Stimulated activated CD8-positive, alpha-beta memory T cell treated with anti-CD3 and anti-CD28 coated beads, Interleukin-12 subunit alpha, Interleukin-12 subunit beta, amount 100 ng/mL, for 24 hours (primary cell): ENCODE results near the gene KRT81.

ENCODE experiments used
- DNase-seq: peaks from one replicate; pipeline ENCODE4 v3.0.0-alpha.2; 2020; ENCODE audit errors: extremely low read depth

The KRT81 gene

DNA sequence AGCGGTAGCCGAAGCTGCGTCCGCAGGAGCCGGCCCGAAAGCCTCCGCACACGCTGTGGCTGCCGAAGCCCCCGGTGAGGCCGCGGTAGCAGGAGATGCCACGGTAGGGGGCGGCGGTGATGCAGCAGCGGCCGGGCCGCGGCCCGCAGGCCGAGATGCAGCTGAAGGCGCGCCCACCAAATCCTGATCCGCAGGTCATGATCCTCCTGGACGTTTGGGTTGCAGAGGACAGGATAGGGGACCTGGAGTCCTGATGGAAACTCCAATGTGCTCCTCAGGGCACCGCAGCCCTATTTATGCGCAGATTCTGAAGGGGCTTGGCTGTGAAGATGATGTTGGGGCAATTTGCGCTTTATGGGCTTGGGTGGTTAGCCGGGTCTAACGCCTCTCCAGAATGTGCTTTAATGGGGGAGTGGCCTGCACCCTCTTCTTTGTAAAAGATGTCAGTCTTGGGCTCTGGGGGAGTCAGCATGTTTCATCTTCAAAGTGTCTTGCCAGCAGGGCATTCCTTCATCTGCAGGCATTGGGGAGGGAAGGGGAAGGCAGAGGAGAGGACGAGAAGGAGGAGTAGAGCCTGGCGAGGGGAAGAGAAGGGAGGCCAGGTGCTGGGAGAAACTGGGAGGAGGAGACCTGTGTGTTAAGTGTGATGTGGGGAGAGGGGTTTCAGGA lies at the start of gene KRT81:
Gene KRT81 (minus strand): TSS at position 268 of the 669 bp plus-strand sequence. CDS start 69 bp downstream, at position 199.
- no peak for DNase-seq

DNA sequence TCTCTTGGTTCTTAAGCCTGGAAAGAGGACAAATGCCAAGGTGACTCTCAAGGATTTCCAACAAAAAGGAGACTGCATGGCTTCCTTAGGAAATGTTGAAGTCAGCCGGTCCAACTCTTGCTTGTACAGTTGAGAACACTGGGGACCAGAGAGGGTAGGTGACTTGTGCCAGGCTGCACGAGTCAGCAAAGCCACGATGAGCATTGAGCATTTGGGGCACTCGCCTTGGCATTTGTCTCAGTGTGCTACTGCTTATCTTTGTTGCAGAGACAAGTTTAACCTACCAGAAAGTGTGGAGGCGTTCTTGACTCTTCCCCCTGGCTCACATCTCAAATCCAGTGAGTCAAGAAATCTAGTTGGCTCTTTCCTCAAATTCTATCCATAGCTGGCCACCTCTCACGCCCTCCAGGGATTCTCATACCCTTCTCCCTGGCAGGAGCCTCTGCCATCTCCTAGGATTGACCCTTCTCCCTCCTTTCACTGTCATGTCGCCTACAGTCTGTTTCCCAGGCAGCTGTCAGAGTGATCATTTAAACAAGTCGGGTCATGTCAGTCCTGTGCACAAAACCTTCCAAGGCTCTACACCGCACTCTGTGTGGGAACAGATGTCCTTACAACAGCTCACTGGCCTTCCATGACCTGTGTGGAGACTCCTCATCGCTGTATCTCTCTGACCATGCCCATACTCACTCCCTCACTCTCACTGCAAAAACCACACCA lies 47.1 kb upstream of the KRT81 start:
- DNase-seq: no peak

DNA sequence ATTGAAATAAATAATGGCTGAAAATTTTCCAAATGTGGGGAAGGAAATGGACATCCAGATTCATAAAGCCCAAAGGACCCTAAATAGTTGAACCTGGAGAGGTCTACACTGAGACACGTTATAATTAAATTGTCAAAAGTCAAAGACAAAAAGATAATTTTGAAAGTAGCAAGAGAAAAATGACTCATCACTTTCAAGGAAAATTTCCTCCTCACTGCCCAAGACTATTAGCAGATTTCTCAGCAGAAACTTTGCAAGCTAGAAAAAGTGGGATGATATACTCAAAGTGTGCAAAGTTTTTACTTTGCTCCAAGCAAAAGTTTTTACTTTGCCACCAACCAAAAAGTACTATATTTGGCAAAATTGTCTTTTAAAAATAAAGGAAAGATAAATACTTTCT lies 45.7 kb upstream of the KRT81 start:
- DNase-seq: no peak

DNA sequence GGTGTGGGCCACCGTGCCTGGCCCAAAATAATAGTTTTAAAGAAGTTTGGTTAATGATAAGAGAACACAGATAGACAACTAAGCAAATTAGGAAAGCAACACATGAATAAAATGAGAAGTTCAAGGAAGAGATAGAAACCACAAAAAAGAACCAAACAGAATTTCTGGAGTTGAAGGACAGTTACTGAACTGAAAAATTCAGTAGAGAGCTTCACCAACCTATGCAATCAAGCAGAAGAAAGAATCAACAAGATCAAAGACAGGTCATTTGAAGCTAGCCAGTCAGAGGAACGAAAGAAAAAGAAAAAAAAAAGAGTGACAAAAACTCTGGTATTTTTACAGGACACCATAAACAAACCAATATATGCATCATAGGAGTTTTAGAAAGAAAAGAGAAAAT lies 45.3 kb upstream of the KRT81 start:
- DNase-seq: no peak

DNA sequence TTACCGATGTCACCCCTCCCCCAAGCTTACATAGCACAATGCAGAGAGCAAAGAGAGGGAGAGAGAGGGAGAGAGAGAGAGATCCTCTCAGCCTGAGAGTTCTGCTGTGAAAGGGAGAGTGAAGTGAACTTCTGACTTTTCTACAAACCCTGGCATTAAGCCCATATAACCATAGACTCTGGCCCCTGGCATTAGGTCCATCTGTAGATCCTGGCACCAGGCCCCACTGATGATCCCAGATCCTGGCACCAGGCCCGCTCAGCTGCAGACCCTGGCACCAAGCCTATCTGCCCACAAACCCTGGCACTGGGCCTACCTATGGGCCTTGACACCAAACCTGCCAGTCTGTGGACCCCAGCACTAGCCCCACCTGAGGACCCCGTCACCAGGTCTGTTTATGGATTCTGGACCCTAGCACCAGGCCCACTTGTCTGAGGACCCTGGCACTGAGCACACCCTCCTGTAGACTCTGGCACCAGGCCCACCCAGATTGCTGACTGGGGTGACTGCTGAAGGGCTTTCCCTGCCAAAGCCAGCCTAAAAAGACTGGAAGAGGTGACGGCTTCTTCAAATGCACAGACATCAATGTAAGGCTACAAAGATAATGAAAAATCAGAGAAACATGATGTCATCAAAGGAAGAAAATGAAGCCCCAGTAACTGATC lies 44.4 kb upstream of the KRT81 start:
- no peak for DNase-seq

DNA sequence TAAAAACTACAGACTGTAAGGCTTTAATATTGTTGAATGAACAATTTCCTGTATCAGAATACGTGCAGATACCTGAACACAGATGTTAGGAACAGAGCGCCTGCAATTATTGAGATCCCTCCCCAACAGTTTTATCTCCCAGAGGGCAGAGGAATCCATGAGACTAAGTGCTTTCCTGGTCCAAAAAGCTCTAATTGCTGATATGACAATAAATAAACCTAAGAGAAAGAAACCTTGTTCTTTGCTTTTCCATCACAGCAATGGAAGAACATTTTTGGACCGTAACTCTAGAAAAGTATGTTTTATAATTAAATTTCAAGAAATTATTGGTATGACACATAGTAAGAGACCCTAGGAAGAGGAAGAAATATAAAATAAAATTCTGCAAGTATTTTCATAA lies 42.9 kb upstream of the KRT81 start:
- no peak for DNase-seq

DNA sequence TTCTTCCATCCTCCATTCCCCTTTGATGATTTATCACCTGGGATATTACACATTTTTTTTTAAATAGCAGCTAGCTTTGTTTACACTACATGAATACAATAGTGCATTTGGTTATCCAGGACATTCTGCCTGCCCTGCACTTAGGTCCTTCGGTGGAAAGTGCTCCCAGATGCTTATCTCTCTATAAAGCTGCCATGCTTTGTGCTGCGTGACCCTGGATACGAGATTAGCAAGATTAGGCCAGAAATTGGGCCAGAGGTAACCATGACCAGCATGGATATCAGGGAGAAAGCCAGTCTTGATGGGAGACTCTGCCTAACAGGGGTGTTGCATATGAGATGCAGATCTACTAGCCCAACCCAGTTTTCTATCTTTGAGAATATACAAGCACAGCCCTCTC lies 42.0 kb upstream of the KRT81 start:
- DNase-seq: no peak

DNA sequence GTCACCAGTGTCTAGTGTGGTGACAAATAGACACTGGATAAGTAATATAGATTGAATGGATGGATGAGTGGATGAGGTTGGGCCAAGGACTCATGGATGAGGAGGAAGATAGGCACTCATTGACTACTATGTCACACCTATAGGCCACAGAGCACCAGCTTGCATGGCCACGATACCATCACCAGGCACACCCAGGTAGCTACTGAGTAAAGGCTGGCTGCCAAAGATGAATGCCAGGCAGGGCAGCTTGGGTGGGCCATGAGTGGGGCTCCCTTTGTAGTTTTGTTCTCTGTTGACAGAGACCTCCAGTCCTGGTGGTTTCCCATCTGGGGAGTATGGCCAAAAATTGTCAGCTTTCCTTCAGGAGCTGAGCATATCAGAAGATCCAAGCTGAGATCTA lies 41.0 kb upstream of the KRT81 start:
- no peak for DNase-seq

DNA sequence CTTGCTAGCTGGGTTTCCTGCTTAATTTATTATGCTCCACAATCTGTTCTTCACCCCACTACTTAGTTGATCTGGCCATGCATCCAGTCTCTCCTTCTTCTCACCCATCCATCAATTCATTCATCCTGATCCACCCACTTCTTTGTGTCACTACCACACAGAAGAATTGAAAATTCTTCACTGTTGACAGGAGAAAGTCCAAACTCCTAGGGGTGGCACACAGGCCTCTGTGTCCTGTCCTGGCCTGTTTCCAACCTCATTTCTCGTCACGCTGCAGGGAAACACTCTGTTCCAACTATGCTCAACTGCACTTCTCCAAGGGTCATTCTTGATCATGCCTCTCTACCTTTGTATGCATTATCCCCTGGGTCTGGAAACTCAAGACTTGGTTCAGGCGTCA lies 40.5 kb upstream of the KRT81 start:
- no peak for DNase-seq

DNA sequence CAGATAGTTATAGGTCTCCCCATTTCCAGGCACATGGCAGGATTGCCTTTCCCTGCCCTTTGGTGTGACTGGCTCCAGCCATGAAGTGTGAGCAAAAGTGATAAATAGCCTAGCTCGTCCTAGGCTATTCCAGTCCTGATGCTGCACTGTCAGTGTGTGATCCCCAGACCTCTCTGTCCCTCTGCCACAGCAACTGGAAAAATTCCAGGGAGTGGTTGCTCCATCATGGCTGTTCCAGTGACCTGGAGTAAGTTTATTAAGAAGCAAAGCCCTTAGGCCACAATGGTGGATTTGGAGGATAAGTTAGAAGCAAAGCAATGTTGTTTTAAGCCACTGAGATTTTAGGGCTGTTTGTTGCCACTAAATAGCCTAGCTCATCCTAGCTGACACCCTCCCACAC lies 39.7 kb upstream of the KRT81 start:
- no peak for DNase-seq

DNA sequence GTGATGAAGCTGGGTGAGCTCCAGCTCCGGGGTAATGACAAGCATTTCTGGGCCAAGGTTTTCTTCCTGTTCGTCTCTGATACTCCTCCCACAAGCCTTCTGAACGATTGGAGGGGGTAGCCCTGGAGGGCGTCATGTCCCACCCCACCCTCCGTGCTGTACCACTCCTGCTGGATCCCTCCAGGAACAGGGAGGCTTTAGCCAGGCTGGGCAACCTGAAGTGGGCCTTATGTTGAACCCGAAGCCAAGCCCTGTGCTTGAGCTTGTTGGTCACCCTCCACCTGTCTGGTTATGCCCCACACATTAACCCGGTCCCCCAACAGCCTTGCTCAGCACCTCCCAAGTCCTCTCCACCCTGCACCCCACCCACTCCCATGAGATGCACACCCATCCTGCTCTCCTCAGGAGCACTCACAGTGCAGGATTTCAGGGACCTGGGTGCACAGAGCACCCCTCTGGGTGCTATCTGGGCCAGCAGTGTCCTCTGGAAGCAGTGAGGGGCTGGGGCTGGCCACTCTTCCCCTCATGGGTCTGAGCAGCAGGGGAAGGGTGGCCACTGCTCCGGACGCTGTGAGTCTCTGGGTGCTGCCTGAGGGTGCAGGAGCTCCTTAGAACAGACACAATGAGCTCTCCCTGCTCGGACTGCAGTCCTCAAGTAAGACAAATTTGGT lies 36.6 kb upstream of the KRT81 start:
- DNase-seq: no peak

DNA sequence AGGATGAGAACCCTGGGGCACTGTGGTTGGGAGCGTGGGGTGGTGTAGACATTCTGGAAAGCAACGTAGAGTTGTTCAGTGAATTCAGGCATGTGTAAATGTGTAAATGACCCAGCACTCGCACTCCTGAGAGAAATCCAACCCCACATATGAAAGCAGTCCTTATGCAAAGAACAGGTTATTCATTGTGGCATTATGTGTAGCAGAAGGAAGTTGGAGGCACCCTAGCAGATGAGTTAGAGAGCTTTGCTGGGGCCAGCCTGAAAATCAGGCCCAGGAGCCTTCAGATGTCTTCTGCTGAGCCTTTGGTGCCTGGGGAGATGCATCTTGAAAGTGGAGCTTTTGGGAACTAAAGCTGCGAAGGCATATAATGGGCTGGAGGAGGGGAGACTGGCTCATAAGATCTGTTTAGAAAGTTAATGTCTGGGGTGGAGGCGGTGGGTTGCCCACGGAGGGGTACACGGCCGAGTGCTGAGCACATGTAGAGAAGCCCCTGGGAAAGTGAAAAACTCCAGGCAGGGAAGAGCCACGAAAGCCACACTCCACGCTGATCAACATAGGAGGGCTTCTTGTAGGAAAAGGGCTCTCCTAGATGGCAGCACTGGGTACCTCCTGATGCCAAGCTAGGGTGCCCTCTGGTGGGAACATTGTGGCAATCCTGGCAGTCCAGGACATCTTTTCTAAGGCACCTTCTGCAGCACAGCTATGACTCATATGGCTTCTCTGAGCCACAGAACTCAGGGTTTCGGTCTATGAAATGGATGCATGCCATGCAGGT lies 35.9 kb upstream of the KRT81 start:
- peak; percentile 34 for DNase-seq

DNA sequence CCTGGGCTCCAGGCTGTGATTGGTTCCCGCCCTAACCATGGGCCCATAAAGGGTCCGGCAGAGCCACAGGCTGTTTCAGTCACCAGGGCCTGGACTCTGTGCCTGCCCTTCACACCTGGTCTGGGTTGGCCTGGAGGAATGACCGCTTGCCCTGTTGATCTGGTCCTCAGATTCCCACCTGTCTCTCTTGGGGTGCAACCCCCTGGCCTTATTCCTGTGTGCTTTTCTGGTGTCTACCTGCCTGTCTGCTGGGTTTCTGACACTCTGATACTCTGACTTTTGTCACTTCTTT lies 32.8 kb upstream of the KRT81 start:
- DNase-seq: no peak

DNA sequence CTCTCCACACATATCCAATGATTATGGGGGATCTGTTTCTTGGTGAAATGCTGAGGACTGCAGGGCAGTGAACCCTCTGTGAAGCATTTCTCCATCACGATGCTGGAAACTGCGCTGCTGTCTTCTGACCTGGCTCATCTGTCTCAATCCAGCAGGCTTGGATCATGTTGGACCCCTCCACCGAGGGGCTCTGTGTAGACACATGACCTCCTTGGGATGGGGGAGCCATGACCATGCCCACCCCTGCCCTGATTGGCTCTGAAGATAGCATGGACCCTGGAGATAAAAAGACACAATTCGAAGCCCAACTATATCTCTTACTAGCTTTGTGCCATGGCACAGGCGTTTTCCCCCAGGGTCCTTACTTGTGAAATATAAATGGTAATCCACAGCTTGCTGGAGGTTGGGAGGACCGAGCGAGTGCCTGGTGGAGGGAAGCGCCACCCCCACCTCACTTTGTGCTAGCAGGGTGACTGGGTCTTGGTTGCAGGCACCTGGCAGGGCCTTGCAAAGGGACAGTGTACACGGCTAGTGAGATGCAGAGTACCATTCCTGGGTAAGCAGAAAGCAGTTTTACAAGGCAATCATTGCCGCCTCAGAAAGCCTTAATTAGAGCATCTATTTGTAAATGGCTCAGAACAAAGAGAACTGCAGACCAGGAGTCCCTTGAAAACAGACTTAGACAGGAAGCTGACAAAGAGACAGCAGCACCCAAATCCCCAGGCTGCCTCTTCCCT lies 32.2 kb upstream of the KRT81 start:
- DNase-seq: no peak

DNA sequence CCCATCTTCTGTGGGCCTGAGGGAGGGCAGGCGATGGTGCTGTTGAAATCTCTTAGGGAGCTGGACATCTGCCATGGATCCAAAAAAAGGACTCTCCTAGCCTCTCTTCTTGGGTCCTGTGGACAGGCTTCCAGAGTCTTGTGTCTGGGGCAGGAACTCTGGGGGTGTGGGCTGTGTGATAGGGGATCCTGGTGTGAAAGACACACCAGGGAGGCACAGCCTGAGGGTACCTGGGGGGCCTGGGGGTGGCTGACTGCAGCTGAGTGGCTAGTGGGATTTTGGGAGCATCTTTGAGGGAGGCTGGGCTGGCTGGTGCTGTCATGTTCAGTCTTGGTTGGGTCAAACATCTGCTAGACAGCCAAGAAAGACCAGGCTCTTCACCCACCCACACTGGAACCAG lies 31.7 kb upstream of the KRT81 start:
- no peak for DNase-seq

DNA sequence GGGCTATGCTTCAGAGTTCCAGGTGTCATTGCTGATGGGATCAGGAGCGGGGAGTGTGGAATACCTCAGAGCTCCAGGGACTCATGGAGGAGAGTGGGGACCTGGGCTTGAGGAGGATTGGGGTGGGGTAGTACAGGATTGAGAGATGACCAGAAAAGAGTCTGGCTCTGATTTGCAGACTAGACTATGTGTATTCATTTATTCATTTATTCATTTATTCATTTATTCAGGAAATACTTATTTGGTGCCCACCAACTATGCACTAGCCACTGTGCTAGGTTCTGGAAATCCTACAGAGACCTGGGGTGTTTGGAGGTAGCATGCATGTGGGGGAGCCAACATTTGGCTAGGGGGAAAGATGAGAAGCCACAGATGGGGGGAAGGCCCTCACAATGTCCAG lies 30.7 kb upstream of the KRT81 start:
- DNase-seq: no peak

DNA sequence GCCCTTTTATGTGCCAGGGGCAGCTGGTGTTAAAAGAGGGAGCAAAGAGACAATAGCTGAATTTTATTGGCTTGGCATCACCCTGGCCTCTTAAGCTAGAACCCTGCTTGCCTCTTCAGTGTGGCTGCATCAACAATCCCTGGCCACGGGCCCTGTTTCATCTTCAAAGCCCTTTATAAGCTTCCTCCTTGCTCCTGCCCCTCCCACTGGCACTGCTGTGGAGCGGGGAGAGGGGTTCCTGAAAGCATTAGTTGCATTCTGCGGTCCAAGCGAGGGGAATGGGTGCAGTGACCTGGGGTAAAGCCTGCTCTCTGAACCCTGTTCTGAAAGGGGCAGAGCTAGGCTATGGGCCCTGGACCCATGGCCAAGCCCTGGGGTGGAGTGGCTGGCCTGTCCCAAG lies 30.1 kb upstream of the KRT81 start:
- no peak for DNase-seq

DNA sequence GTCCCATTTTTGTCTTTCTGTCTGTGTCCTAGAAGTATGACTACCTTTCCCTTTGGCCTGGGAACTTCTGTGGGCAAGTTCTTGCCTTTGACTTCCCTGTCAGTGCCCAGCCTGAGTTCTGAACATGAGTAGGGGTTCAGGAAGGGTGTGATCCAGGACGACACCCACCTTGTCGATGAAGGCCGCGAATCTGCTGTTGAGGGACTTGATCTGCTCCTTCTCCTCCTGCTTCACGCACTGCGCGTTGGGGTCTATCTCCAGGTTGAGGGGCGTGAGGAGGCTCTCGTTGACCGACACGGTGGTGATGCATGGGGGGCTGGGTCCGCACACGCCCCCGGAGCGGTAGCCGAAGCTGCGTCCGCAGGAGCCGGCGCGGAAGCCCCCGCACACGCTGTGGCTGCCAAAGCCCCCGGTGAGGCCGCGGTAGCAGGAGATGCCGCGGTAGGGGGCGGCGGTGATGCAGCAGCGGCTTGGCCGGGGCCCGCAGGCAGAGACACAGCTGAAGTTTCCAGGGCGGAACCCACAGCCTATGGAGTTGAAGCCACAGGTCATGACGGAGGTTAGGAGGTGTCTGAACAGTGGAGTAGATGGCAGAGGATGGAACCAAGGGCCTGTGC lies 29.6 kb upstream of the KRT81 start, which contains the start of gene KRT83:
Gene KRT83 (minus strand): TSS at position 615 of the 617 bp plus-strand sequence. CDS start 63 bp downstream, at position 552.
- no peak for DNase-seq

DNA sequence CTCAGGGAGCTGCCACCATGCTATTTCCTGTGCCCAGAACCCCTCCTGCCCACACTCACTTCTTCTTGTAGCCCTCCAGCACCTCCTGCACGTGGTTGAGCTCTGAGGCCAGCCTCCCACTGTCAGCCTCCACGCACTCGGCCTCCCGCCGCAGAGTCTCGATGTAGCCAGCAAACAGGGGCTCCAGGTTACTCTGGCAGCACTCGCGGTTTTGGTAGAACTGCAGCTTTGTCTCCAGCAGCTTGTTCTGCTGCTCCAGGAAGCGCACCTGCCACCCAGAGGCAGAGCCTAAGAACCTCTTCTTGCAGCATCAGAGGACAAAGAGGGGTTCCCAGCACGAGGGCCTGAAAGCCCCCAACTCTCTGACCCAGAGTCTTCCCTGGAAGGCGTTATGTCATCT lies 27.8 kb upstream of the KRT81 start:
- no peak for DNase-seq

DNA sequence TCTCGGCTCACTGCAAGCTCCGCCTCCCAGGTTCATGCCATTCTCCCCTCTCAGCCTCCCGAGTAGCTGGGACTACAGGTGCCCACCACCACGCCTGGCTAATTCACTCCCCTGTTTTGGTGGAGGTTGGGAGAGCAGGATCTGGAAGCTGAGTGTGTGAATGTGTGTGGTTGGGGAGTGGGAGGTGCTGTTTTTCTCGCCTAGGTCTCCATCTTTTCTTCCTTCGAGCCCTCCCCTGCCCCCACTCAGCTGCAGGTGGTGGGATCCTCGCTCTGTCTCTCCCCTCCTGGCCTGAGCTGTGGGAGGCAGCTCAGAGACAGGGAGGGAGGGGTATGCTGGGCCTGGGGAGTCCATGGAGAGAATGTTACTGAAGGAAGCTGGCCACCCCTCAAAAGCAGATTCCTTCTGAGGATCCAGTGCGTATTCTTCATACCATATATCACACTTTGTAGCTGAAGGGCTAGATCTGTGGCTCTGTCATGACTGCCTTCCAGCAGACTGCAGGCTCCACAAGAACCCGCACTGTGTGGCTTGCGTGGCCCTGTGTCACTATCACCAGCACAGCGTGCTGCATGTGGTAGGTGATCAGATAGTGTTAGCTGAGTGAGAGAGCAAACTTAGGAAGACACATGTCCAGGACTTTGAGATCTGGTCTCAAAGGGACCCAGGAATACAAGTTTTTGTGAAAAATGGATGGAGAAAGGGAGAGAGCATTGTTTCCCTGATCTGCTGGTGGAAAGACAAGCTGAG lies 27.1 kb upstream of the KRT81 start:
- no peak for DNase-seq
